Activated CD4-positive, alpha-beta memory T cell treated with anti-CD3 and anti-CD28 coated beads for 36 hours (primary cell): ENCODE results near the gene DOCK8. TPM values are rescaled to one million over a fixed set of nuclear protein-coding genes. Genes with fewer than 3 reads are reported as not detected.
"Not testable (repeated sequence)": the region's sequence is repeated elsewhere in the genome, so short reads cannot be mapped to it uniquely, and the experiment has no call there.

Experiments
- CTCF ChIA-PET: fragments of 350-600 bp; sonication (Branson Sonifier 250); formaldehyde crosslinking; loops from one replicate; lab custom pipeline; 2021; ENCODE audit warnings: antibody characterized with exemption, inconsistent platforms; lab: Charles Lee
- POLR2A ChIA-PET: fragments of 350-600 bp; sonication (Branson Sonifier 250); formaldehyde crosslinking; loops from one replicate; lab custom pipeline; 2021; ENCODE audit warnings: antibody characterized with exemption; lab: Charles Lee
- DNase-seq: peaks from one replicate; pipeline ENCODE4 v3.0.0-alpha.2; 2020
- H3K27ac Mint-ChIP-seq: one replicate; pipeline ENCODE4 v1.8.0; 2021; ENCODE audit warnings: mixed read lengths
- H3K27me3 Mint-ChIP-seq: one replicate; pipeline ENCODE4 v1.8.0; 2021; ENCODE audit warnings: mixed read lengths
- H3K36me3 Mint-ChIP-seq: one replicate; pipeline ENCODE4 v1.8.0; 2021; ENCODE audit warnings: mixed read lengths
- H3K4me1 Mint-ChIP-seq: one replicate; pipeline ENCODE4 v1.8.0; 2021; ENCODE audit warnings: low read depth, mixed read lengths
- H3K4me3 Mint-ChIP-seq: one replicate; pipeline ENCODE4 v1.8.0; 2021; ENCODE audit warnings: mild to moderate bottlenecking, mixed read lengths
- H3K9me3 Mint-ChIP-seq: one replicate; pipeline ENCODE4 v1.8.0; 2021; ENCODE audit warnings: mixed read lengths
- intact Hi-C: fragments of 100-400 bp; cut with micrococcal nuclease; formaldehyde crosslinking; loops from one replicate; pipeline ENCODE4 v1.15.1; 2023
- total RNA-seq, 2 experiments: library from RNA; stranded (reverse); gene quantifications; one replicate each; pipeline ENCODE4 v1.2.3, GENCODE V29; 2021

DOCK8 gene
- total RNA-seq, 2 experiments from 2014 or later = 140 to 141 TPM

- CTCF ChIA-PET = interaction anchor here (0.9 to 2.2 kb wide), 12 partner anchors 10 to 94 kb away, joined by 3 to 19 read pairs (median 6); no protein-coding TSS in a partner anchor
- H3K36me3 Mint-ChIP-seq = no peaks in the 10 kb centered on the region
- H3K9me3 Mint-ChIP-seq = no peaks in the 10 kb centered on the region
- H3K27me3 Mint-ChIP-seq = no peaks in the 10 kb centered on the region
- no peak overlapping the region for H3K27ac Mint-ChIP-seq
- intact Hi-C loops = loop anchor here (2.0 kb wide), 1 partner anchor 59 kb away; no protein-coding TSS in a partner anchor
- H3K4me1 Mint-ChIP-seq = peaks cover 15% of the 10 kb centered on the region
- peak overlapping the region; percentile 80 for H3K4me3 Mint-ChIP-seq
- DNase-seq = no peak
- POLR2A ChIA-PET = interaction anchor here (1.1 to 4.0 kb wide), 4 partner anchors 11 to 89 kb away, joined by 3 to 34 read pairs (median 12); no protein-coding TSS in a partner anchor
Measured at GRCh38 chr9:214351-214647, 366 bp upstream of the DOCK8 start.

GRCh38 chr9:215631-216155, 1.0 kb downstream of the DOCK8 start:
- no peak for DNase-seq
- H3K4me1 Mint-ChIP-seq = peaks cover 18% of the 10 kb centered on the region
- no peaks in the 10 kb centered on the region for H3K27me3 Mint-ChIP-seq
- intact Hi-C loops = loop anchor here (1.0 to 2.0 kb wide), 4 partner anchors 40 to 92 kb away; no protein-coding TSS in a partner anchor
- peak overlapping the region; percentile 66 for H3K27ac Mint-ChIP-seq
- H3K9me3 Mint-ChIP-seq = no peaks in the 10 kb centered on the region
- peak overlapping the region; percentile 80 for H3K4me3 Mint-ChIP-seq
- ChIA-PET CTCF (interaction anchor here (1.3 to 2.2 kb wide), 8 partner anchors 9 to 91 kb away, joined by 3 to 19 read pairs (median 6); no protein-coding TSS in a partner anchor), POLR2A (interaction anchor here (1.2 to 4.0 kb wide), 5 partner anchors 10 to 91 kb away, joined by 5 to 34 read pairs (median 12); no protein-coding TSS in a partner anchor)
- no peaks in the 10 kb centered on the region for H3K36me3 Mint-ChIP-seq

- no peaks in the 10 kb centered on the region for H3K9me3 Mint-ChIP-seq
- H3K27me3 Mint-ChIP-seq = no peaks in the 10 kb centered on the region
Measured at GRCh38 chr9:216866-217265, 2.2 kb downstream of the DOCK8 start.

GRCh38 chr9:217950-218349, 3.3 kb downstream of the DOCK8 start:
- no peak overlapping the region for H3K27ac Mint-ChIP-seq
- DNase-seq = no peak
- CTCF ChIA-PET = no interaction called here
- intact Hi-C loops = no loop called here
- H3K27me3 Mint-ChIP-seq = no peaks in the 10 kb centered on the region
- H3K4me1 Mint-ChIP-seq = peaks cover 30% of the 10 kb centered on the region
- no peaks in the 10 kb centered on the region for H3K36me3 Mint-ChIP-seq
- no peaks in the 10 kb centered on the region for H3K9me3 Mint-ChIP-seq
- no peak overlapping the region for H3K4me3 Mint-ChIP-seq
- POLR2A ChIA-PET = interaction anchor here (4.0 kb wide), 1 partner anchor 55 kb away, joined by 34 read pairs; no protein-coding TSS in a partner anchor

More at GRCh38 chr9:216866-217265, 2.2 kb downstream of the DOCK8 start:
- ChIA-PET POLR2A (interaction anchor here (4.0 kb wide), 1 partner anchor 56 kb away, joined by 34 read pairs; no protein-coding TSS in a partner anchor), CTCF (interaction anchor here (1.7 kb wide), 1 partner anchor 81 kb away, joined by 5 read pairs; no protein-coding TSS in a partner anchor)
- DNase-seq = no peak
- H3K4me3 Mint-ChIP-seq = no peak overlapping the region
- no peaks in the 10 kb centered on the region for H3K36me3 Mint-ChIP-seq
- intact Hi-C loops = no loop called here
- no peak overlapping the region for H3K27ac Mint-ChIP-seq
- H3K4me1 Mint-ChIP-seq = peaks cover 19% of the 10 kb centered on the region

GRCh38 chr9:219036-219435, 4.4 kb downstream of the DOCK8 start:
- intact Hi-C loops, H3K27ac Mint-ChIP-seq, POLR2A ChIA-PET, H3K36me3 Mint-ChIP-seq, H3K9me3 Mint-ChIP-seq, H3K27me3 Mint-ChIP-seq, CTCF ChIA-PET, H3K4me3 Mint-ChIP-seq, DNase-seq: not testable (repeated sequence)
- peaks cover 37% of the 10 kb centered on the region for H3K4me1 Mint-ChIP-seq

- no peak for DNase-seq
- CTCF ChIA-PET = interaction anchor here (0.6 kb wide), 1 partner anchor 23 kb away, joined by 5 read pairs; no protein-coding TSS in a partner anchor
- no peaks in the 10 kb centered on the region for H3K36me3 Mint-ChIP-seq
- no peak overlapping the region for H3K27ac Mint-ChIP-seq
- no peak overlapping the region for H3K4me3 Mint-ChIP-seq
- H3K9me3 Mint-ChIP-seq = no peaks in the 10 kb centered on the region
- H3K4me1 Mint-ChIP-seq = peaks cover 41% of the 10 kb centered on the region
- H3K27me3 Mint-ChIP-seq = no peaks in the 10 kb centered on the region
- POLR2A ChIA-PET = no interaction called here
- intact Hi-C loops = no loop called here
Measured at GRCh38 chr9:219670-220365, 5.2 kb downstream of the DOCK8 start.

- peak overlapping the region; percentile 39 for H3K27ac Mint-ChIP-seq
- ChIA-PET POLR2A (interaction anchor here (0.8 to 1.6 kb wide), 3 partner anchors 14 to 57 kb away, joined by 3 to 6 read pairs (median 4); no protein-coding TSS in a partner anchor), CTCF (no interaction called here)
- intact Hi-C loops = no loop called here
- H3K4me1 Mint-ChIP-seq = peaks cover 28% of the 10 kb centered on the region
- no peaks in the 10 kb centered on the region for H3K9me3 Mint-ChIP-seq
- H3K4me3 Mint-ChIP-seq = no peak overlapping the region
- H3K27me3 Mint-ChIP-seq = no peaks in the 10 kb centered on the region
- DNase-seq = peak; percentile 27
- no peaks in the 10 kb centered on the region for H3K36me3 Mint-ChIP-seq
Measured at GRCh38 chr9:221989-222776, 7.5 kb downstream of the DOCK8 start.

GRCh38 chr9:223152-223551, 8.5 kb downstream of the DOCK8 start:
- CTCF ChIA-PET = no interaction called here
- no peak for DNase-seq

GRCh38 chr9:224026-224425, 9.4 kb downstream of the DOCK8 start:
- POLR2A ChIA-PET = interaction anchor here (3.5 kb wide), 1 partner anchor 9 kb away, joined by 12 read pairs; the partner anchor contains the start of gene DOCK8
- CTCF ChIA-PET = interaction anchor here (2.2 kb wide), 1 partner anchor 9 kb away, joined by 9 read pairs; the partner anchor contains the start of gene DOCK8
- Mint-ChIP-seq H3K36me3 (peaks cover 4% of the 10 kb centered on the region), H3K4me3 (no peak overlapping the region), H3K4me1 (peaks cover 27% of the 10 kb centered on the region), H3K27me3 (no peaks in the 10 kb centered on the region), H3K27ac (no peak overlapping the region), H3K9me3 (peaks cover under 1% of the 10 kb centered on the region)
- no peak for DNase-seq
- intact Hi-C loops = no loop called here

More at GRCh38 chr9:223152-223551, 8.5 kb downstream of the DOCK8 start:
- Mint-ChIP-seq H3K9me3 (no peaks in the 10 kb centered on the region), H3K4me1 (peaks cover 26% of the 10 kb centered on the region), H3K27me3 (no peaks in the 10 kb centered on the region), H3K36me3 (peaks cover 4% of the 10 kb centered on the region), H3K4me3 (no peak overlapping the region), H3K27ac (no peak overlapping the region)
- POLR2A ChIA-PET = interaction anchor here (0.7 to 1.6 kb wide), 3 partner anchors 15 to 57 kb away, joined by 3 to 5 read pairs (median 4); no protein-coding TSS in a partner anchor
- intact Hi-C loops = no loop called here

GRCh38 chr9:224582-225520, 10.2 kb downstream of the DOCK8 start:
- peaks cover 30% of the 10 kb centered on the region for H3K4me1 Mint-ChIP-seq
- H3K27ac Mint-ChIP-seq = no peak overlapping the region
- no peaks in the 10 kb centered on the region for H3K27me3 Mint-ChIP-seq
- CTCF ChIA-PET = interaction anchor here (2.2 kb wide), 1 partner anchor 10 kb away, joined by 9 read pairs; the partner anchor contains the start of gene DOCK8
- peaks cover 2% of the 10 kb centered on the region for H3K9me3 Mint-ChIP-seq
- intact Hi-C loops = no loop called here
- peaks cover 5% of the 10 kb centered on the region for H3K36me3 Mint-ChIP-seq
- POLR2A ChIA-PET = interaction anchor here (3.5 kb wide), 1 partner anchor 10 kb away, joined by 12 read pairs; the partner anchor contains the start of gene DOCK8
- no peak overlapping the region for H3K4me3 Mint-ChIP-seq
- peak; percentile 19 for DNase-seq
